Panc1 (cell line): Measurements from ENCODE around the gene CLMN. TPM values are rescaled to one million over a fixed set of nuclear protein-coding genes. Genes with fewer than 3 reads are reported as not detected.

Experiments used
- ATAC-seq: fragments of 200-7000 bp; cut with Tn5 transposase; 2 replicates; pipeline ENCODE4 v1.9.1; 2020; ENCODE audit warnings: mild to moderate bottlenecking, moderate library complexity
- BruUV-seq: library from RNA; stranded (reverse); fragments of 400-500 nt; replicated peaks from 2 replicates; lab custom pipeline; 2021; lab: Mats Ljungman, UMichigan
- CTCF ChIA-PET: fragments of 300-600 bp; sonication (Branson Sonifier 250); formaldehyde crosslinking; loops from one replicate; lab custom pipeline; 2022; ENCODE audit warnings: antibody characterized with exemption; lab: Charles Lee
- POLR2A ChIA-PET: fragments of 300-600 bp; sonication (Branson Sonifier 250); formaldehyde crosslinking; loops from one replicate; lab custom pipeline; 2022; ENCODE audit warnings: antibody characterized with exemption; lab: Charles Lee
- DNase-seq: peaks from one replicate; pipeline ENCODE4 v3.0.0-alpha.2; 2010; ENCODE audit warnings: low read depth, low spot score
- H3K27ac ChIP-seq: 2 replicates; pipeline ENCODE4 v1.5.1; 2011; ENCODE audit warnings: mild to moderate bottlenecking, low read length, inconsistent platforms
- H3K27me3 ChIP-seq: fragments of 200-500 bp; sonication (Bioruptor generic); 2 replicates; pipeline ENCODE4 v1.6.0; 2014; ENCODE audit warnings: low read length, inconsistent platforms; ENCODE audit not compliant: control insufficient read depth, insufficient read depth
- H3K36me3 ChIP-seq: fragments of 200-500 bp; sonication (Bioruptor generic); 2 replicates; pipeline ENCODE4 v1.5.1; 2014; ENCODE audit warnings: inconsistent platforms, mild to moderate bottlenecking, low read length, moderate library complexity; ENCODE audit not compliant: control insufficient read depth, insufficient read depth
- H3K4me1 ChIP-seq: 2 replicates; pipeline ENCODE4 v1.5.1; 2011; ENCODE audit warnings: inconsistent platforms, mild to moderate bottlenecking, low read length, moderate library complexity; ENCODE audit not compliant: control insufficient read depth, insufficient read depth
- H3K4me3 ChIP-seq, 2 experiments: 2 replicates each; pipeline ENCODE4 v1.5.1; 2011 to 2012; ENCODE audit warnings: low read depth in 2 of 2, low read length in 2 of 2, mild to moderate bottlenecking in 2 of 2, inconsistent platforms in 1 of 2, moderate library complexity in 1 of 2
- H3K9me3 ChIP-seq: fragments of 200-500 bp; sonication (Bioruptor generic); 2 replicates; pipeline ENCODE4 v1.5.1; 2014; ENCODE audit warnings: low read depth, mild to moderate bottlenecking, inconsistent platforms, low read length, moderate library complexity; ENCODE audit not compliant: control insufficient read depth, insufficient read depth
- POLR2AphosphoS5 ChIP-seq: IDR thresholded peaks from 2 replicates; pipeline ENCODE4 v1.6.1; 2012; ENCODE audit warnings: mild to moderate bottlenecking, low read depth, low read length, moderate library complexity
- SIN3A ChIP-seq: IDR thresholded peaks from 2 replicates; pipeline ENCODE4 v1.6.1; 2012; ENCODE audit warnings: low read depth, mild to moderate bottlenecking, low read length, moderate library complexity, borderline replicate concordance; ENCODE audit not compliant: insufficient read depth
- TCF7L2 ChIP-seq: IDR thresholded peaks from 2 replicates; pipeline ENCODE4 v1.6.1; 2011; ENCODE audit warnings: mild to moderate bottlenecking, low read depth, low read length, inconsistent platforms
- in situ Hi-C: cut with HindIII; loops from 2 replicates; pipeline ENCODE4 v1.10.0; 2016; ENCODE audit warnings: low sequenced_read_pairs, low pct_unique_long_range_greater_than_20kb
- intact Hi-C: fragments of 100-400 bp; cut with micrococcal nuclease; formaldehyde crosslinking; loops from one replicate; pipeline ENCODE4 v1.10.0; 2022; ENCODE audit not compliant: unreplicated experiment
- total RNA-seq: library from RNA; stranded (reverse); gene quantifications from one replicate; pipeline ENCODE4 v1.2.1, GENCODE V29; 2021; ENCODE audit not compliant: unreplicated experiment
- TF ChIP-seq, protein P1 (sequence below), 2 experiments: IDR thresholded peaks; 2 replicates each; pipeline ENCODE4 v1.6.1; 2011 to 2012; ENCODE audit warnings: low read depth in 2 of 2, control low read depth in 1 of 2, low read length in 1 of 2, mild to moderate bottlenecking in 1 of 2, moderate library complexity in 1 of 2; ENCODE audit not compliant: insufficient read depth in 1 of 2
- TF ChIP-seq, protein P2 (sequence below): fragments of 450-650 bp; IDR thresholded peaks from 2 replicates; pipeline ENCODE4 v1.5.1; 2017; ENCODE audit warnings: mild to moderate bottlenecking

CLMN gene
- total RNA-seq, 1 experiment from 2014 or later, result 34.9 TPM

DNA sequence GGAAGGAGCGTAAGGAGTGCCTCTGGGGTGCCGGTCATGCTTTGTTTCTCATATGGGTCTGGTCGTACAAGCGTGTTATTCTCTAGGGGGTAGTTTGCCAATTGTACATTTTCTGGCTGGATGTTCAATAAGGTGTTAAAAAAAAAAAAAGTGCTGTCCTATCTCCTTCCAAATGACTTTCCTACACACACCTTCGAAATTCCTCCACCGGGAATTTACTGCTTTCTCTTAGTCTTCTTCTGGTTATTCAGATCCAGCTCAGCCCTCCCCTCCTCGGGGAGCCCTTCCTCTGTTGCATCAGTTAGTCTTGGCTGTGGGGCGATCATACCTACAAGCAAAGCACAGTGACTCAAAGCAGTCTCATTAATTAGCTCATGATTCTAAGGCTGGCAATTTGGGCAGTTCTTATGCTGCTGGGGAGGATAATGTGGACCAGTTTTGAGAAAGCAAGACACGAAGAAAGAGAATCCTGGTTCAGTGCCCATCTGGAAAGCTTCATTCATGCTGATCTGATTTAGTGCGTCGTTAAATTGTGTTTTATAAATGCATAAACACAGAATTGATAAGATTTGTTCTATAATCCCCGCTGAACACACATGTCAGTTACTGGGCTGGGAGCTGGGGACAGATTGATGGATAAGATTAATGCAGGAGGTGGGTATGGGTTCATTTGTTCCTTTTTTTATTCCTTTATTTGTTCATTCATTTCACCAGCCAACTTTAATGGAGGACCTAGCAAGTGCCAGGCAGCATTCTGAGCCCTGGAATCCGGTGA, 9.2 kb upstream of the CLMN start:
- ChIA-PET CTCF (no interaction called here), POLR2A (no interaction called here)
- Histone ChIP-seq H3K4me3 (no peak overlapping the region), H3K4me1 (no peaks in the 10 kb centered on the region), H3K27ac (no peak overlapping the region), H3K9me3 (no peaks in the 10 kb centered on the region), H3K36me3 (no peaks in the 10 kb centered on the region), H3K27me3 (no peaks in the 10 kb centered on the region)
- BruUV-seq, result no TSS peak
- ATAC-seq (no peak), DNase-seq (no peak)
- in situ Hi-C loops, result no loop called here
- intact Hi-C loops, result no loop called here
- TF ChIP-seq SIN3A, result no peak
- no peak for TF ChIP-seq TCF7L2
- TF ChIP-seq, protein P1, sequence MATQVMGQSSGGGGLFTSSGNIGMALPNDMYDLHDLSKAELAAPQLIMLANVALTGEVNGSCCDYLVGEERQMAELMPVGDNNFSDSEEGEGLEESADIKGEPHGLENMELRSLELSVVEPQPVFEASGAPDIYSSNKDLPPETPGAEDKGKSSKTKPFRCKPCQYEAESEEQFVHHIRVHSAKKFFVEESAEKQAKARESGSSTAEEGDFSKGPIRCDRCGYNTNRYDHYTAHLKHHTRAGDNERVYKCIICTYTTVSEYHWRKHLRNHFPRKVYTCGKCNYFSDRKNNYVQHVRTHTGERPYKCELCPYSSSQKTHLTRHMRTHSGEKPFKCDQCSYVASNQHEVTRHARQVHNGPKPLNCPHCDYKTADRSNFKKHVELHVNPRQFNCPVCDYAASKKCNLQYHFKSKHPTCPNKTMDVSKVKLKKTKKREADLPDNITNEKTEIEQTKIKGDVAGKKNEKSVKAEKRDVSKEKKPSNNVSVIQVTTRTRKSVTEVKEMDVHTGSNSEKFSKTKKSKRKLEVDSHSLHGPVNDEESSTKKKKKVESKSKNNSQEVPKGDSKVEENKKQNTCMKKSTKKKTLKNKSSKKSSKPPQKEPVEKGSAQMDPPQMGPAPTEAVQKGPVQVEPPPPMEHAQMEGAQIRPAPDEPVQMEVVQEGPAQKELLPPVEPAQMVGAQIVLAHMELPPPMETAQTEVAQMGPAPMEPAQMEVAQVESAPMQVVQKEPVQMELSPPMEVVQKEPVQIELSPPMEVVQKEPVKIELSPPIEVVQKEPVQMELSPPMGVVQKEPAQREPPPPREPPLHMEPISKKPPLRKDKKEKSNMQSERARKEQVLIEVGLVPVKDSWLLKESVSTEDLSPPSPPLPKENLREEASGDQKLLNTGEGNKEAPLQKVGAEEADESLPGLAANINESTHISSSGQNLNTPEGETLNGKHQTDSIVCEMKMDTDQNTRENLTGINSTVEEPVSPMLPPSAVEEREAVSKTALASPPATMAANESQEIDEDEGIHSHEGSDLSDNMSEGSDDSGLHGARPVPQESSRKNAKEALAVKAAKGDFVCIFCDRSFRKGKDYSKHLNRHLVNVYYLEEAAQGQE (IDR thresholded peaks at IDR 0.05; ENCODE audit: insufficient read depth in 1 of 2, low read depth in 2 of 2, low read length in 1 of 2), result no peak
- TF ChIP-seq, protein P2, sequence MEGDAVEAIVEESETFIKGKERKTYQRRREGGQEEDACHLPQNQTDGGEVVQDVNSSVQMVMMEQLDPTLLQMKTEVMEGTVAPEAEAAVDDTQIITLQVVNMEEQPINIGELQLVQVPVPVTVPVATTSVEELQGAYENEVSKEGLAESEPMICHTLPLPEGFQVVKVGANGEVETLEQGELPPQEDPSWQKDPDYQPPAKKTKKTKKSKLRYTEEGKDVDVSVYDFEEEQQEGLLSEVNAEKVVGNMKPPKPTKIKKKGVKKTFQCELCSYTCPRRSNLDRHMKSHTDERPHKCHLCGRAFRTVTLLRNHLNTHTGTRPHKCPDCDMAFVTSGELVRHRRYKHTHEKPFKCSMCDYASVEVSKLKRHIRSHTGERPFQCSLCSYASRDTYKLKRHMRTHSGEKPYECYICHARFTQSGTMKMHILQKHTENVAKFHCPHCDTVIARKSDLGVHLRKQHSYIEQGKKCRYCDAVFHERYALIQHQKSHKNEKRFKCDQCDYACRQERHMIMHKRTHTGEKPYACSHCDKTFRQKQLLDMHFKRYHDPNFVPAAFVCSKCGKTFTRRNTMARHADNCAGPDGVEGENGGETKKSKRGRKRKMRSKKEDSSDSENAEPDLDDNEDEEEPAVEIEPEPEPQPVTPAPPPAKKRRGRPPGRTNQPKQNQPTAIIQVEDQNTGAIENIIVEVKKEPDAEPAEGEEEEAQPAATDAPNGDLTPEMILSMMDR, result no peak
- no peak for TF ChIP-seq POLR2AphosphoS5

DNA sequence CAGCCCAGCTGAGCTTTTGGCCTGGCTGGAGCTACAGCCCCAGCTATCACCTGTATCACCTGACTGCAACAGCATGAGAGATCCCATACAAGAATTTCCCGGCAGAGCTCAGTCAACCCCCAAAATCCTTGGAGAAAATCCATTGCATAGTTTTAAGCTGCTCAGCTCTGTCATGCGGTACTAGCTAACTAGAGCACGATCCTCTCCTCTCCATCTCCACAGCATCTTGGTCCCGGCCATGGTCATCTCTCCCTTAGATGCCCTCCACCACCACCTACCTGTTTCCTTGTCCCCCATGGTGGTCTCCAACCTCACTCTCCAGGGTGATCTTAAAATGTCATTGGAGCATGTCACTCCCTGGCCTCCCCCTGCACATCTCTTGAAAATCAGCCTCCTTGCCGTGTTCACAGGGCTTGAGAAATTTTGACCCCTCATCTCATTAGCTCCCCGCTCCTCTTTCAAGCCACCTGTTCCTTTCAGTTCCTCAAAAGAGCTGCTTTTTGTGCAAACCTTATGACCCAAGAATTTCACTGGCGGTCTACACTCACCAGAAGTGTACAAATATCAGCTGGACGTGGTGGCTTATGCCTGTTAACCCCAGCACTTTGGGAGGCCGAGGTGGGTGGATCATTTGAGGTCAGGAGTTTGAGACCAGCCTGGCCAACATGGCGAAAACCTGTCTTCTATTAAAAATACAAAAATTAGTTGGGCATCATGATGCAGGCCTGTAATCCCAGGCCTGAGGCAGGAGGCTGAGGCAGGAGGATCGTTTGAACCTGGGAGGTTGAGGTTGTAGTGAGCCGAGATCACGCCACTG, 8.1 kb upstream of the CLMN start:
- TF ChIP-seq TCF7L2 (no peak), SIN3A (no peak)
- TF ChIP-seq, protein P2, result no peak
- TF ChIP-seq, protein P1 (IDR thresholded peaks at IDR 0.05; ENCODE audit: insufficient read depth in 1 of 2, low read depth in 2 of 2, low read length in 1 of 2), result no peak
- ATAC-seq (no peak), DNase-seq (no peak)
- in situ Hi-C loops (no loop called here), intact Hi-C loops (no loop called here)
- BruUV-seq, result no TSS peak
- POLR2A ChIA-PET, result no interaction called here
- Histone ChIP-seq H3K9me3 (no peaks in the 10 kb centered on the region), H3K4me3 (no peak overlapping the region), H3K27ac (no peak overlapping the region), H3K4me1 (no peaks in the 10 kb centered on the region), H3K27me3 (no peaks in the 10 kb centered on the region), H3K36me3 (no peaks in the 10 kb centered on the region)
- CTCF ChIA-PET, result no interaction called here
